Adrenal gland (tissue), 12 donors: Measurements from ENCODE around the gene ACP4. TPM values are rescaled to one million over a fixed set of nuclear protein-coding genes. Genes with fewer than 3 reads are reported as not detected.

Experiments
- DNase-seq, 7 donors: peaks; one replicate each; pipeline ENCODE4 v3.0.0-alpha.2; 2019 to 2020
- H3K27ac ChIP-seq, 5 donors: fragments of 200-600 bp; sonication (generic) in 4 of 5; 1 replicate in 3 of 5; 2 replicates in 2 of 5; pipeline versions ENCODE4 v1.5.1 to v1.8.0; 2016 to 2020; ENCODE audit warnings: mild to moderate bottlenecking in 1 of 5
- H3K27me3 ChIP-seq: fragments of 200-600 bp; 2 replicates; pipeline ENCODE4 v1.8.0; 2021
- H3K36me3 ChIP-seq, 2 donors: fragments of 200-600 bp; replicated peaks in 1 of 2; 1 replicate in 1 of 2; 2 replicates in 1 of 2; pipeline versions ENCODE4 v1.5.1 to v1.8.0; 2018 to 2022
- H3K4me1 ChIP-seq, 2 donors: fragments of 200-600 bp; replicated peaks in 1 of 2; 1 replicate in 1 of 2; 2 replicates in 1 of 2; pipeline versions ENCODE4 v1.5.1 to v1.8.0; 2018 to 2021
- H3K4me3 ChIP-seq, 4 donors: fragments of 200-600 bp; sonication (generic) in 3 of 4; one replicate each; pipeline ENCODE4 v1.5.1; 2016 to 2018
- H3K9me3 ChIP-seq, 3 donors: fragments of 200-600 bp; sonication (generic) in 1 of 3; replicated peaks in 1 of 3; 1 replicate in 2 of 3; 2 replicates in 1 of 3; pipeline versions ENCODE4 v1.5.1 to v1.8.0; 2016 to 2021
- POLR2A ChIP-seq, 2 donors: fragments of 450-650 bp; IDR thresholded peaks; one replicate each; pipeline ENCODE4 v1.6.1; 2017; ENCODE audit warnings: antibody characterized with exemption in 2 of 2, mild to moderate bottlenecking in 2 of 2, moderate library complexity in 1 of 2
- WGBS, 4 donors: extraction: QIAGEN DNeasy Blood & Tissue Kit in 2 of 4; methylation state at CpG; one replicate each; pipeline versions ENCODE4 v1.1.5 to v1.1.7; 2013 to 2017; 5-methylcytosine and 5-hydroxymethylcytosine counted together
- intact Hi-C, 2 donors: fragments of 100-400 bp; cut with DNase I; formaldehyde crosslinking; loops; one replicate each; pipeline versions ENCODE4 v1.14.1 to v1.15.0; 2022 to 2023
- polyA plus RNA-seq, 3 donors: library from polyadenylated mRNA; stranded (reverse); fragments of 200-250 nt in 2 of 3; fragments of 350-450 nt in 1 of 3; fragmentation: Illumina TruSeq in 1 of 3; extraction: RNeasy Lipid Tissue Mini Kit (QIAGEN cat#74804) in 1 of 3; gene quantifications; one replicate each; pipeline ENCODE4 v1.2.3, GENCODE V29; 2013 to 2014
- total RNA-seq, 9 donors: library from RNA; depleted of rRNA in 4 of 9; stranded (reverse); fragments of >200 nt in 4 of 9; fragments of 120-200 nt in 1 of 9; fragmentation: NEBNext Ultra II Directional in 1 of 9; extraction: Animal tissue kit (Norgen Biotek cat#: 25700) in 1 of 9; gene quantifications; one replicate each; pipeline versions ENCODE4 v1.1.0 to v1.2.4, GENCODE V29; 2013 to 2023
- TF ChIP-seq, protein P1 (sequence below), 6 experiments: fragments of 450-650 bp in 4 of 6; fragments of 200-600 bp in 2 of 6; sonication (generic) in 1 of 6; IDR thresholded peaks; 1 replicate in 5 of 6; 2 replicates in 1 of 6; pipeline versions ENCODE4 v1.5.1 to v1.8.0; 2016 to 2021; ENCODE audit warnings: antibody characterized with exemption in 6 of 6, mild to moderate bottlenecking in 2 of 6, moderate library complexity in 1 of 6
- donor health status: healthy with polysubstance abuse.
- donor health status: Bipolar disorder and iron deficiency.
- donor health status: DM: yes; HTN: yes; CAD: no.
- donor health status: DM: no; HTN: no; CAD: no.
- donor health status: DM: no; HTN: no; CAD: no.
- donor health status: DM: yes; HTN: yes; CAD: no.

The ACP4 gene
- total and polyA plus RNA-seq, 12 donors: not detected

DNA sequence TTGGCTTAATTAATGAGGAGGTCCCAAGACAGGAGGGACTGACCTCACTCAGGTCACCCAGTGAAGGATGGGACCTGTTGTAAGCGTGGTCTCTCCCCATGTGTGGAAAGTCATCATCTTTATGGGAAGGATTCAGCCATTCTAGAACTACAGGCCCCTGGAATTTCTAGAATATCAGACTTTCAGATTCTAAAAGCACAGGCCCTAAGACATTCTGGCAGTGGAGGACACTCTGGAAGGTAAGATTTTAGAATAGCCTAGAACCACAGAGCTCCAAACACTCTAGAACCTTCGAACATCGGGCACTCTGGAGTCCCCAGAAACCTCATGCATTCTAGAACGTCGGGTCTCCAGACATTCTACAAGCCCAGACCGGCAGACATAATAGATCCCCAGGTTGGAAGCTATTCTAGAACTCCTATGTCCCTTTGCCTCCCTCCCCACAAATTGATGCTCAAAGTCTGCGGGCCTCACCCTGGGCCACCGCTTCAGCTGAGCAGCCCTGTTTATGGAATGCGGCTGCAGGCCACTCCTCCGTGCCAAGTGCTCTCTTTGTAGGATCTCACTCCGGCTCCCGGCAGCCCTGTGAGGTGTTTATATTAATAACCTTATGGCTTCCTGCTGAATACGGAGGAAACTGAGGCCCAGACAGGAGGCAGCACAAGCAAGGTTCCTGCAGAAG lies 45.0 kb downstream of the ACP4 start:
- no peak for DNase-seq
- Histone ChIP-seq H3K27ac (peak overlapping the region in 2 of 5 donors; percentile 45 to 78), H3K27me3 (no peaks in the 10 kb centered on the region), H3K4me3 (peak overlapping the region in 2 of 4 donors; percentile 46 to 54), H3K4me1 (peaks cover 2 to 10% of the 10 kb centered on the region in 2 donors), H3K36me3 (no peaks in the 10 kb centered on the region), H3K9me3 (no peaks in the 10 kb centered on the region)
- TF ChIP-seq, protein P1, sequence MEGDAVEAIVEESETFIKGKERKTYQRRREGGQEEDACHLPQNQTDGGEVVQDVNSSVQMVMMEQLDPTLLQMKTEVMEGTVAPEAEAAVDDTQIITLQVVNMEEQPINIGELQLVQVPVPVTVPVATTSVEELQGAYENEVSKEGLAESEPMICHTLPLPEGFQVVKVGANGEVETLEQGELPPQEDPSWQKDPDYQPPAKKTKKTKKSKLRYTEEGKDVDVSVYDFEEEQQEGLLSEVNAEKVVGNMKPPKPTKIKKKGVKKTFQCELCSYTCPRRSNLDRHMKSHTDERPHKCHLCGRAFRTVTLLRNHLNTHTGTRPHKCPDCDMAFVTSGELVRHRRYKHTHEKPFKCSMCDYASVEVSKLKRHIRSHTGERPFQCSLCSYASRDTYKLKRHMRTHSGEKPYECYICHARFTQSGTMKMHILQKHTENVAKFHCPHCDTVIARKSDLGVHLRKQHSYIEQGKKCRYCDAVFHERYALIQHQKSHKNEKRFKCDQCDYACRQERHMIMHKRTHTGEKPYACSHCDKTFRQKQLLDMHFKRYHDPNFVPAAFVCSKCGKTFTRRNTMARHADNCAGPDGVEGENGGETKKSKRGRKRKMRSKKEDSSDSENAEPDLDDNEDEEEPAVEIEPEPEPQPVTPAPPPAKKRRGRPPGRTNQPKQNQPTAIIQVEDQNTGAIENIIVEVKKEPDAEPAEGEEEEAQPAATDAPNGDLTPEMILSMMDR (IDR thresholded peaks at IDR 0.05): no peak
- intact Hi-C loops: no loop called here
- WGBS, 4 donors: 31 to 84% (median 33%) methylated on average over 4 to 13 of the region's 13 CpGs

DNA sequence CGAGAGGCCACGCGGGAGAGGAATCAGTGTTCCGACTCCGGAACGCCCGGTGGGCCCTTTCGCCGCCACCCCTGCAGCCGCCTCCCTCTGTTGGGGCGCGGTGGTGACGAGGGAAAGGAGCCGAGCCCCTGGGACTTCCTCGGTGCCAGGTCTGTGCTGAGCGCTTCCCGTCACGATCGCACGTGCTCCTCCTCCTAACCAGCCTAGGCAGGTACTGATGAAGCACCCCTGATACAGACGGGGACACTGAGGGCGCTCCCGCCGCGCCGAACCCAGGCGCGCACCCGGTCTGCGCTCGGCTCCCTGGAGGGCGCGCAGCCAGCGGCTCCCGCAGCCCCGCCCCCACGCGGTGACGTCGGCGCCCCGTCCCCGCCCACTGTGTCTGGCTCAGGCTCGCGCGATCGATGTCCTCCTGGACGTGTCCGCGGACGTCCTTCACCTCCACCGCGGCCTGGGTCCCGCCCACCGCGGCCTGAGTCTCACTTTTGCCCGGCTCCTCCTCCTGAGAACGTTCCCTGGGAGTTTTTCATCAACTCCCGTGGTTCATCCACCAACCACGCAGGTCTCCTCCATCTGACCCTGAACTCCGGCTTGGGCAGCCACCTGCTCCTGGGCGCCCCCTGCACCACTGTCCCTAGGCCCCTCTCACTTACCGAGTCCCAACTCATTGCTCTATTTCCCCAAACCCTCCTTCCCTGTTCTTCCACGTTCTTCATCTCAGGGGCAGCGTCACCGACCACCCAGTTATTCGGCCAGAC lies 45.7 kb downstream of the ACP4 start:
- intact Hi-C loops: no loop called here
- H3K27ac ChIP-seq: peak overlapping the region in 2 of 5 donors; percentile 45 to 78
- TF ChIP-seq, protein P1 (IDR thresholded peaks at IDR 0.05): no peak
- peak; percentile 80 to 83 for TF ChIP-seq POLR2A (IDR thresholded peaks at IDR 0.05)

DNA sequence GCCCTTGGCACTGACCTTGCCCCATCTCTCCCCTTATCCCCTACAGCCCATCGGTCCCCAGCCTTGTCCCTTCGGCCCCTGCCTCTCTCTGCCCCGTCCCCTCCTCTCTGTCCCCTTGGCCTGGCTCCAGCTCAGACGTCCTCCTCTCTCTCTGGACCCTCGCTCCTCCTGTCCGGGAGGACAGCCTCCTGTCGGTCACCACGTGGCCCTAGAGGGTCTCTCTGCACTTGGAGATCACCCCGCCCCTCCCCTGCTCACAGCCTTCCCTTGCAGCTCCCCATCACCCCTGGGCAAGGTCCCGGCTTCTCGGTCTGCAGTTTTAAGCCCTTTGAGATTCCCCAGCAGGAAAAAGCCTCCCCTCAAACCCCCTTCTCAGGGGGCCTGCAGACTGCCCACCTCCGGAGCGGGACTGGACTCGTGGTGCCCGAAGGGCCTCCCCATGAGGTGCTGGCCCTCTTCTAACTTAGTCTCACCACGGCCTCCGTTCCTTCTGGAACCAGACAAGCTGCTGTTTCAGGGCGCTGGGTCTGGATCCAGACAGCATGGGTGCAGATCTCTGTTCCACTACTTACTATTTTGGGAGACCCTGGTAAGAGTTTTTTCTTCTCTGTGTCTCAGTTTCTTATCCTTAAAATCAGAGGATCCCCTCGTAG lies 46.5 kb downstream of the ACP4 start:
- H3K4me1 ChIP-seq: peaks cover 0 to 9% of the 10 kb centered on the region in 2 donors
- H3K27me3 ChIP-seq: no peaks in the 10 kb centered on the region
- H3K9me3 ChIP-seq: no peaks in the 10 kb centered on the region
- no peak for TF ChIP-seq POLR2A (IDR thresholded peaks at IDR 0.05)
- TF ChIP-seq, protein P1 (IDR thresholded peaks at IDR 0.05): no peak
- peak in 4 of 7 donors; percentile 30 to 55 (median 46) for DNase-seq
- WGBS, 4 donors: 50 to 61% (median 52%) methylated on average over 18 to 19 of the region's 19 CpGs
- H3K4me3 ChIP-seq: peak overlapping the region in 1 of 4 donors; percentile 54
- H3K27ac ChIP-seq: peak overlapping the region in 2 of 5 donors; percentile 30 to 78
- H3K36me3 ChIP-seq: no peaks in the 10 kb centered on the region
- intact Hi-C loops: no loop called here

More for the DNA sequence above, 45.7 kb downstream of the ACP4 start:
- DNase-seq: peak; percentile 86 to 93 (median 91)
- 2 to 6% (median 3%) methylated on average over 23 to 67 of the region's 67 CpGs for WGBS, 4 donors
- H3K4me3 ChIP-seq: peak overlapping the region in 3 of 4 donors; percentile 28 to 54 (median 46)
- H3K27me3 ChIP-seq: no peaks in the 10 kb centered on the region
- H3K4me1 ChIP-seq: peaks cover 0 to 9% of the 10 kb centered on the region in 2 donors
- H3K9me3 ChIP-seq: no peaks in the 10 kb centered on the region
- H3K36me3 ChIP-seq: no peaks in the 10 kb centered on the region

DNA sequence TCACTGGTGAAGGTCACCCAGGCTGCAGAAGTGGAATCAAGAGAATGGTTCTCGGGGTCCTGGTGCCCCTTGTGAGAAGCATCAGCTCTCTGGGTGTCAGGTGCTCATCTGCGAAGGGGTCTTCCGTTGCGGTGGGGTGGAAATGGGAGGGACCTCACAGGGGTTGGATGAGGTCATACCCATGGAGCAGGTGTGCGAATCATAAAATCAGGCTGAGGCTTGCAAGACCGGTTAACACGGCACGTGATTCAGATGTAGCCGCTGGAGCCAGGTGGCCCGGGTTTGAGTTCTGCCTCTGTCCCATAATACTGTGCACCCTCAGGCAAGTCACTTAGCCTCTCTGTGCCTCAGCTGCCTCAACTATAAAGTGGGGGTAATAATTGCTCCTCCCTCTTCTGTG lies 47.1 kb downstream of the ACP4 start:
- H3K36me3 ChIP-seq: no peaks in the 10 kb centered on the region
- 83 to 94% (median 86%) methylated on average over 10 of the region's 10 CpGs for WGBS, 4 donors
- H3K9me3 ChIP-seq: no peaks in the 10 kb centered on the region
- H3K4me3 ChIP-seq: no peak overlapping the region
- peaks cover 0 to 9% of the 10 kb centered on the region in 2 donors for H3K4me1 ChIP-seq
- H3K27ac ChIP-seq: no peak overlapping the region
- intact Hi-C loops: no loop called here
- TF ChIP-seq, protein P1 (IDR thresholded peaks at IDR 0.05): no peak
- no peak for TF ChIP-seq POLR2A (IDR thresholded peaks at IDR 0.05)
- peak in 1 of 7 donors; percentile 19 for DNase-seq
- no peaks in the 10 kb centered on the region for H3K27me3 ChIP-seq
